GM19023 (cell line): Measurements from ENCODE around the gene FOXP1.

Source experiments
- ATAC-seq: cut with Tn5 transposase; IDR thresholded peaks from one replicate; pipeline ENCODE4 v1.9.1; 2021; ENCODE audit warnings: mild to moderate bottlenecking, moderate library complexity; ENCODE audit not compliant: unreplicated experiment

Gene FOXP1

GRCh38 chr3:71583566-71584393 is at the start of gene FOXP1:
TSS of gene FOXP1 (minus strand) at chr3:71583728. CDS start at chr3:71198381, 385,347 bp downstream.
- ATAC-seq = no peak

GRCh38 chr3:71629711-71630110 is 46.2 kb upstream of the FOXP1 start:
- ATAC-seq = no peak

GRCh38 chr3:71629289-71629688 is 45.8 kb upstream of the FOXP1 start:
- no peak for ATAC-seq

- no peak for ATAC-seq
These were observed 45.0 kb upstream of the FOXP1 start for GRCh38 chr3:71628522-71628921.

GRCh38 chr3:71625676-71626075 is 42.1 kb upstream of the FOXP1 start:
- ATAC-seq = no peak

- ATAC-seq = no peak
These were observed 38.5 kb upstream of the FOXP1 start for GRCh38 chr3:71621825-71622537.

- ATAC-seq = no peak
These were observed 35.0 kb upstream of the FOXP1 start for GRCh38 chr3:71618538-71618937.

- ATAC-seq = no peak
These were observed 33.1 kb upstream of the FOXP1 start for GRCh38 chr3:71616571-71617021.

- no peak for ATAC-seq
These were observed 31.3 kb upstream of the FOXP1 start for GRCh38 chr3:71614869-71615268.

- no peak for ATAC-seq
These were observed 30.9 kb upstream of the FOXP1 start for GRCh38 chr3:71614426-71614825.

- ATAC-seq = no peak
These were observed 27.6 kb upstream of the FOXP1 start for GRCh38 chr3:71611099-71611498.

GRCh38 chr3:71607364-71607763 is 23.8 kb upstream of the FOXP1 start:
- ATAC-seq = no peak

- no peak for ATAC-seq
These were observed 23.1 kb upstream of the FOXP1 start for GRCh38 chr3:71606582-71606981.

GRCh38 chr3:71602256-71602655 is 18.7 kb upstream of the FOXP1 start:
- no peak for ATAC-seq

- no peak for ATAC-seq
These were observed 18.3 kb upstream of the FOXP1 start for GRCh38 chr3:71601811-71602210.

- no peak for ATAC-seq
These were observed 17.2 kb upstream of the FOXP1 start for GRCh38 chr3:71600646-71601288.

- ATAC-seq = no peak
These were observed 15.9 kb upstream of the FOXP1 start for GRCh38 chr3:71599416-71599815.

GRCh38 chr3:71598292-71598691 is 14.8 kb upstream of the FOXP1 start:
- no peak for ATAC-seq

GRCh38 chr3:71597286-71597685 is 13.8 kb upstream of the FOXP1 start:
- ATAC-seq = no peak

GRCh38 chr3:71593106-71593505 is 9.6 kb upstream of the FOXP1 start:
- ATAC-seq = no peak

GRCh38 chr3:71591101-71591500 is 7.6 kb upstream of the FOXP1 start:
- ATAC-seq = no peak

GRCh38 chr3:71589132-71589531 is 5.6 kb upstream of the FOXP1 start:
- no peak for ATAC-seq
